Stimulated activated CD8-positive, alpha-beta memory T cell treated with anti-CD3 and anti-CD28 coated beads, Interleukin-4, amount 100 ng/mL, for 48 hours (primary cell): ENCODE measurements around the gene SPOCK1.

ENCODE experiments used
- DNase-seq: peaks from one replicate; pipeline ENCODE4 v3.0.0-alpha.2; 2020

Gene SPOCK1

DNA sequence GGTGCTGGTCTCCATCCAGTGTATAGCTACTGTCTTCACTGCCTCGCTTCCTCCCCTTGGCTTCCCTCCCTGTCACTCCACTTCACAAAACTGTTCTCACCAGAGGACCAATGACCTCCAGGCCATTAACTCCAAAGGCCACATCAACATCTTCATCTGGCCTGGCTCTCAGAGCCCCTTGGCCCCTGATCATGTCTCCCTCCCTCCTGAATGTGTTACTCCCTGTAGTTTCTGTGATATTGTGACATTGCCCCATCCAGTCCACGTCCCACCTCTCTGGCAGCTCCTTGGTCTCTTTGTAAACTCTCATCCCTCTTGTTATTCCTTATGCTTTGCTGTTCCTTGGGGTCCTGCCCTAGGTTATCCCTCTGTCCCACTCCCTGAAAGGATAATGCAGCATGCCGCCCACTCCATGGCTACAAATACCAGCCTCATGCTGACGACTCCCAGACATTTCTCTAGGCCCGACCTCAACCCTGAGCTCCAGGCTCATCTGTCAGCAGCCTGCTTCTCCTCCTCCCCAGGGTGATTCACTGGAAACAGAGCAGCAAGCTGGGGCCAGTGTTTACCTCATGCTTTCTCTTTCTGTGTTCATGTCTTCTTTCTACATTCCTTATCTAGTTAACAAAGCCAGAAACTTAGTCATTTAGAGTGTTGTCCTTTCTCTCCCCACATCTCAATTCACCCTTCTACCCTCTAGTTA, 312.2 kb downstream of the SPOCK1 start:
- DNase-seq: no peak

DNA sequence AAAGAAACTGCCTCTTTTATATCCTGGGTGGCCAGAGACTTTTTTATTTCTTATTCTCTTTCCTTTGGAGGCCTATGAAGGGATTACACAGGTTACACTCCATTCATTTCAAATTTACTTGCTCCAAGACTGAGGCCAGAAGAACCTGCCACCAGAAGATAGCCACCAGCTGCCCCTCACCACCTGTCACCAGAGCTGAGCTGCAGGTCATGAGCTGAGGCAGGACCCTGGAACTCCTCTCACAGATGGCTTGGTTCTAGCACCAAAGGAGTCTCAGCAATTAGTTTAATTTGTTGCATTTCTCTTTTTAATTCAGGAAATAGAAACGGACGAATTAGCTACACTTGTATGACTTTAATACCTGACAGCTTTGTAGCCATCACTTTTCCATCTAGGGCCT, 313.9 kb downstream of the SPOCK1 start:
- no peak for DNase-seq

DNA sequence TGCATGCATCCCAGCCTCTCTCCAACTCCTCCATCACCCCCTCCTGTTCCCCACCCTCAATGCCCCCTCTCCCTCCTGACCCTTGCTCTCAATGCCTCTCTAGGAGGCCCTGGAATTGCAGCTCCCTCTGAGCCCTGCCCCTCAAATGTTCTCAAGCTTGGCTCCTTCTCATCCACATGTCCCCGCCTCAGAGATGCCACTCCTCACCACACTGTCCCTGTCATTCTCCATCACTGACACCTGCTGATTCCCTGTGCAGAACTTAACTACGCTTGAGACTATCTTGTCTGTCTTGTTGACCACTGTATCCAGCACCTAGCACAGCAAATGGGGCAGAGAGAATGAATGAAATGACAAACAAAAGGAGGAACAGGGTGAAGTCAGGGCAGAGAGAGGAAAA, 314.4 kb downstream of the SPOCK1 start:
- DNase-seq: no peak

DNA sequence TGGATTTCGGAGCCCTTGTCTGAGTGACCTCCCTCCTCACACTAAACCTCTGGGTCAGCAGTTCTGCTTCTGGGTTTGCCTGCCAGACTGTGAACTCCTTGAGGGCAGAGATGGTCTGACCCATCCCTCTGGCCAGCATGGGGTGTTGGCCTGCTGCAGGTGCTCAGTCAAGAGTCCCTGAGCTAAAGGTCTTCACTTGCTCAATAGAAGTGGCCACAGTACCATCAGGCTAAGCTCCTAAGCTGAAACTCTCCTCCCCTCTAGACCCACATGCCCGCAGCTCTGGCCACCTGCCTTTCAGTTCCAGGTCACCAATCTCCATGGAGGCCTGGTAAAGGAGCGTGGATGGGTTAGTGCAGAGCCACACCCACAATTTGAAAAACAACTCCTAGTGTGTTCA, 316.6 kb downstream of the SPOCK1 start:
- no peak for DNase-seq

DNA sequence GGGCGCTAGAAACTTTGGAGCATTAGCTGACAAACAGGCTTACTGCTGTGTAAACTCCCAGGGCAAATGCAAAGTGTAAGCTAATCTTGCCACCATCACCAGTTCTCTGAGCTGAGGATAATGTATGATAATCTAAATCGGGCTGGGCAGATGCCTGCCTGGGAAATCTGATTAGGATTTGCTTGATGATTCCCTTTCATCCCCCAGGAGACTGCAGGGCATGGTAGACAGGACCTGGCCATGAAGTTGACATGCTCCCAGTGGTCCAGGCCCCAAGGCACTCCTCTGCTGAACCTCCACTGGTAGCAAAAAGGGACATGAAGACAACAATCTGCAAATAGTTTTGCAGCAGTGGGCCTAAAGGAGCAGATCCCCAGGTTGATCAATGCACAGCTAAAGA, 317.5 kb downstream of the SPOCK1 start:
- DNase-seq: no peak

DNA sequence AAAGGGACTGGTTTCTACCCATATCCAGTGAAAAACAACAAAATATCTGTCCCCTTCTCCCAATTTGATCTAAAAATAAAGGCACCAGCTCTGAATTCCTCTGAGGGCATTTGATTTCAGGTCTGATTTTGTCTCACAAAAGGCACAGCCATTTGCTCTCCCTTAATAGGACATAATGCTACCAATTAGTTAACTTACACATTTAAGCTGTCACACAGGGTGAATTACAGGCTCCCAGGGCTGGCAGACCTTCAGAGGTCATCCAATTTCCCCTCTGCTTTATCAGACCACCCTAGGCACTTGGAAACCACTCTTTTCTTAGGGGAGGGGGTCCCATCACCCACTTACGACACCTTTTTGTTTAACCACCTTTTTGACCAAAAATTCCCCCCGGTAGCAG, 319.9 kb downstream of the SPOCK1 start:
- no peak for DNase-seq

DNA sequence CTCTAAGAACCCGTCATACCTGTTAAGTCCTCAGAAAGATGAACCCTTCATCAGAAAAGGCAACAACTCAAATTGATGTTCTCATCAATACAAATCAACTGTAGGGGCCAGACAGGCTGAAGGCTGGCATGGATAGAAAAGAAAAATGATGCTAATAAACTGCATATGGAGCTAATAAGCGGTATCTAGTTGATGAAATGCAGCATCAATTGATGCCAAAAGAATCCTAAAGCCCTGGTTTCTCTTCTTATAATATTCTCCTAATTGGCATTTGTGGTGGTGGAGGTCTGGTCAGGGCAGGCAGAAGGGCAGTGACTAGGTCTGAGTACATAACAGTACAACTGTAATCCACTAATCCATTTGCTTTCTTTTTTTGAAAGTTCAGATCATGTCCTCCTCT, 322.5 kb downstream of the SPOCK1 start:
- DNase-seq: no peak

DNA sequence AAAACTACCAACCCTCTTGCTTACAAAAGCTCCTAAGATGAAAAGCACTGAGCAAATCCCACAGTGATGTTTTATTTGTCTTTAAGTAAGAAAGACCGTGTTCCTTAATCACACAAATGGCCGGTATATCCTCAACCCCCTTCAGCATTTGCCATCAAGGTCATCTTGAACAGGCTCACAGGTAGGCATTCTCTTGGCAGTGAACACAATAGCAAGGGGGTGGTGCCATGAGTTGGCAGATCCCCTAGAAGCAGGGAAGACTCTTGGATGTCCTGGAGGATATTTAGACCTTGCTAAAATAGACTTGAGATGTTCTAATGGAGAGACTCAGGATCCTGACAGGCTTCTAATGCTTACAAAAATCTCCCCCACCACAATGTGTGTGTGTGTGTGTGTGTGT, 323.0 kb downstream of the SPOCK1 start:
- no peak for DNase-seq

DNA sequence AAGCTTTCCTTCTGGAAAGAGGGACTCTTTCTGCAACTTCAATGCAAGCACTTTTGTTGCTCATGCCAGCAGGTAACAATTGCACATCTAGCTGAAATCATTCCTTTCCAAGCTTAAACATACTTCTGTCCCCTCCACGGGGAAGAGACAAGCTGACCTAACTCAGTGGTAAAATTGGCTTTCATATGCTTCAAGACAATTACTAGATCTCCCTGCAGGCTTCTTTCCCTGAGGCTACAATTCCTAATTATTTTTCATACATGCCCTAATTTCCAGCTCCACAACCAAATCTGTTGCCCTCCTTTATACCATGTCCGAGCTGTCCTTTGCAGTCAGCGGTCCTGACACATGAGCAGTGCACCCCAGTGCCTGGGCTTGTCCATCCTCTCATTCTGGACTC, 324.9 kb downstream of the SPOCK1 start:
- DNase-seq: no peak

DNA sequence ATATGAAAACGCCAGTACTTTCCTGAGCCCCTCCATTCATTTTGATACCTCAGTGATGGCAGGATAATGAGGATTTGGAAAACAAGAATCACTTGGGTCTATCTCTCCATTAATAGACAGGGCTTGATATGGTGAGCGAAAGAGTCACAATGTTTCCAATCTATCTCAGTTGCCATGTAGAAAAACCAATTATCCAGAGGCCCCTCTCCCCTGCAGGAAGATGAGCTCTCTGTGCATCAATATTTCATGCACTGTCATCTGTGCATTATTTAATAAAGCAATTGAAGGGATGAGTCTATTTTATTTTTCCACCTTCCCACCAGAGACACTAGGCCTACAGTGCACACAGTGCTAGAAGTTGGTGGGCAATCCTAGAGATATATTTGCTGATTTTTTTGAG, 326.9 kb downstream of the SPOCK1 start:
- no peak for DNase-seq

DNA sequence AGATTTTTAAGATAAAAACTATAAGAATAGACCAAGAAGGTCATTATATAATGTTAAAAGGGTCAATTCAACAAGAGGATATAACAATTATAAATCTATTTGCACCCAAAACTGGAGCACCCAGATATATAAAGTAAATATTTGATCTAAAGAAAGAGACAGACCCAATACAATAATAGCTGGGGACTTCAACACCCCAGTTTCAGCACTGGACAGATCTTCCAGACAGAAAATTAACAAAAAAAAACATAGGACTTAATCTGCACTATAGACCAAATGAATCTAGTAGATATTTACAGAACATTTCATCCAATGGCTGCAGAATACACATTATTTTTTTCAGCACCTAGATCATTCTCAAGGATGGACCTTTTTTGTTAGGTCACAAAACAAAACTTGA, 331.9 kb downstream of the SPOCK1 start:
- DNase-seq: no peak

DNA sequence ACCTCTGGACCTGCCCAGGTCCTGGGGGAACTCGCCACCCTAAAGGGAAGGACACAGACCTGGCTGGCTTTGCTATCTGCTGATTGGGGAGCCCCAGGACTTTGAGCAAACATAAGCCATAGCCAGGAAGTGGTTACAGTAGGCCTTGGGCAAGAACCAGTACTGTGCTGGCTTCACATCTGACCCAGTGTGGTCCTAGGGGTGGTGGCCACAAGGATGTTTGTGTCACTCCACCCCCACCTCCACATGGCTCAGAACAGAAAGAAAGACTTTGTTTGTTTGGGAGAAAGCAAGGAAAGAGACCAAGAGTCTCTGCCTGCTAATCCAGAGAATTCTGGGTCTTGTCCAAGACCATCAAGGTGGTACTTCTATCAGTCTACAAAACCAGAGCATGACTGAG, 334.2 kb downstream of the SPOCK1 start:
- DNase-seq: no peak

DNA sequence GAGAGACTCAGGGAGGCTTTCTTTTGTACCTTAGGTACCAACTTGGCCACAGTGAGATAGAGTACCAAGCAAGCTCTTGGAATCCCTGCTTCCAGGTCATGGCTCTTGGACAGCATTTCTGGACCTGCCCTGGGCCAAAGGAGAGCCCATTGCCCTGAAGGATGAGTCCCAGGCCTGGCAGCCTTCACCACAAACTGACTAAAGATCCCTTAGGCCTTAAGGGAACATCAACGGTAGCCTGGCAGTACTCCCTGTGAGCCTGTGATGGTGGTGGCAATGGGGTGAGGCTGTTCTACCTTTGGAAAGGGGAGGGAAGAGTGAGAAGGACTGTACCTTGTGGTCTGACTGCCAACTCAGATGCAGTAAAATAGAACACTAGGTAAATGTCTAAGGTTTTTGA, 334.6 kb downstream of the SPOCK1 start:
- DNase-seq: no peak

DNA sequence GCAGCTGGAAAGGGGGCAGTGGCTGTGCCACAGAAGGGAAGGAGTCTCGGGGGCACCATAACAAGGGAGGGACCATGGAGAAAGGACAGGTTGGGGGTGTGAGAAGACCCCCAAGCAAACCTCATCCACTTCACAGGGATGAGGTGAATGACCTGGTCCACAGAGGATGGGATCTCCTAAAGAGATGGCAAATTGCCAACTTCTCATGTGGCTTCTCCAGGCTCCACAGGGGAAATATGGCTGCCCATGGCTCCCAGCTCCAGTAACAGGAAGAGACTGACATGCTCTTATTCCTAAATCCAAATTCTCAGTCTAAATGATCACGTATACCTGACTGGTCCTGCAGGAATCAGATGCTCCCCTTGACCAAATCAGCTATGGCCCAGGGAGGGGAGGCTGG, 340.4 kb downstream of the SPOCK1 start:
- DNase-seq: no peak

DNA sequence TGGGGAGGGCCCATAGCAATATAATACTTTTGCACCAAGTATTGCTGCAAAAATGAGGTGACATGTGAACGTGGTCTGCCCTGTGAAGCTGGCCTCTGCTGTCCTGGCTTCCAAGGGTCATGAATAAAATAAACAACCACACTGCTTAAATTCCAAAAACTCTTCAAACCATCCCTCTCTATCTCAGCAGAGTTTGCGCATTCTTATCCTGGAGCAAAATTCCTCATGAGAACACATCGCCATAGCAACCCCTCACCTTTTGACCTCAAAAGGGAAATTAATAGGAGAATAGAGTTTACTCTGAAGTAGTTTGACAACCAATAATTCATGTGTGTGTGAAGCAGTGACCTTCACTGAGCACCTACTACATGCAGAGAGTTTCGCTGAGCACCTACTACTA, 342.9 kb downstream of the SPOCK1 start:
- no peak for DNase-seq

DNA sequence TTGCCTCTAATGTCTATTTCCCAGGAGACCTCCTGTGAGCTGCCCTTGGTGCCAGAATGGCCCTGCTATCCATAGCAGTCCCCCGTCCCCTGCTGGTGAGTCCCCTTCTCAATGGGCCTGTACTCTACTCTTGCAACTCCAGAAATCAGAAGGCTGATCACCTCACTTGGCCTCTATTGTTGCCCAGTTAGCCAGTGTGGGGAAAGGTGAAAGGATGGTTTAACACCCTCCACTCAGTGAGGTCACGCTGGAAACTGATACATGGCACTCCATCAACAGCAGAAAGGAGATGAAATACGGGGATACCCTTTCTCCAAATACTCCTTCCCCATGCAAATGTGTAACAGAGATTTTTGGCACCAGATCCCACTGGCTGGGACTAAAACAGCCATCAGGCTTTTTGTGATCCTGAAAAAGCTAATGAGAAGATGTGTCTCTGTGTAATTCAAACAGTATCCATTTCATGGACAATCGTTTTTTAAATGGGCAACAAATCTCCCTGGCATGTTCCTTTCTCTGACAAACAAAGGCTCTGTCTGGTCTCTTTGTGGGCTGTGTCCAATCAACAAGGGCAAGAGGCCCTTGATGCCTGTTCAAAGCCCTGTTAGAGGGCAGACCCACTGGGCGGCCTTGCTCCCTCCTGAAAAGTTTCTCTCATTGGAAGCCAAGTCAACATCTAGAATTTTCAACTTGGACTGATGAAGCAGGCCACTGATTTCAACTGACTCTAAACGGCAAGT, 343.7 kb downstream of the SPOCK1 start:
- DNase-seq: no peak

DNA sequence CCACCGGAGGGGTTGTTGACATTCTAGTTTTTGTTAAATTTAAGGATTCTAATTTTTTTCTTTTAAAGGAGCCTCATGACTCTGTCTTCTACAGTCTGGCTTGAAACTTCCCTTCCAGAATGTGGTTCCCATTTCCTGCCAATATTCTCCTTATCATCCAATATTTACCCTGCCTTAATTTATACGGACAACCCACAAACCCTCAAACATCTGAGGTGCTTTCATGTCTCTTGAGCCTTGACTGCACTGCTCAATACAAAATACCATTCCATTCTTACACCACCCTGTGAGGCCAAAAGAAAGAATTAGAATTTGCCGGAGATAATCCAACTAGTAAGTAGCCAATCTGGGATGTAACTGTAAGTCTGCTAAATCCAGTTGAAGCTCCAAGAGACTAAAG, 346.5 kb downstream of the SPOCK1 start:
- no peak for DNase-seq

DNA sequence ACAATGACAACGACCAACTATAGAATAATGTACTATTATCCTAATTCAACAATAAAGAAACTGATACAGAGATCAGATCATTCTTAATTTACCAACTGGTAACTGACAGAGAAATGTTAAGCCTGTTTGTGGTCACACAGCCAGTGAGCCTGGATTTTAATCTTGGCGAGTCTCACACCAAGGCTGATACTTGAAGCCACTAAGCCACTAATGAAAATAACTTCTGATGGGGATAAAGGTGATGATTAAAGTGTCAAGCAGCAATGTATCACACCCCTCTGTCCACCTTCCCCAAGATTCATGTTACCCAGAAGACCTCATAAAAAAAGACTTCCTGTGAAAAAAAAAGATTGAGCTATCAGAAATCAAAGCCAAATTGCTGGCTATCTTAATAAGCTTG, 350.5 kb downstream of the SPOCK1 start:
- no peak for DNase-seq

DNA sequence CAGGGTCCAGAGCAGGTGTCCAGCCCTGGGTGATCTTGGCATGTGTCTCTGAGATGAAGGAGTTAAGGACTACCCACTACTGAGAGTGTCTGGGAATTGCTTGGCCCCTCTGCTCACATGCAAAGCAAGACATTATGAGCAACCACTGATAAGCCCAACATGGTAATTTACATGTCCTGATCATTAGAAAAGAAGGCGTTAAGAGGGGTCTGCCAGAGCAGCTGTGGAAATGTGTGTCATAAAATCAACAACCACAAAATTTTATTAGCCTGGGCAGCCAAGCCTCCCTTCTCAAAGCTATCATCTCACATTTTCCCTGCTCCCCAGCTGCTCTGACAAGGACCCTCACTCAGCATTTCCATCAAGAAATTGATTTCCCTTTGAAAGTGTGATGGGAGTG, 351.0 kb downstream of the SPOCK1 start:
- no peak for DNase-seq

DNA sequence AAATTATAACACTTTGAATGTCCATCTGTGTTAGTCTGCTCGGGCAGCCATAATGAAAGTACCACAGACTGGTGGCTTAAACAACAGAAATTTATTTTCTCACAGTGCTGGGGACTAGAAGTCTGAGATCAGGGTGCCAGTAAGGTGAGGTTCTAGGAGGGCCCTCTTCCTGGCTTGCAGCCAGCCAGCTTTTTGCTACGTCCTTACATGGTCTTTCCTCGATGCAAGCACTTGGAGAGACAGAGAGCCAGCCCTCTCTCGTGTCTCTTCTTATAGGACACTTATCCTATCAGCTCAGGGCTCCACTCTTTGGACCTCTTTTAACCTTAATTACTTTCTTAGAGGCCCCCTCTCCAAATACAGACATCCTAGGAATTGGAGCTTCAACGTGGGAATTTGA, 351.8 kb downstream of the SPOCK1 start:
- DNase-seq: no peak

DNA sequence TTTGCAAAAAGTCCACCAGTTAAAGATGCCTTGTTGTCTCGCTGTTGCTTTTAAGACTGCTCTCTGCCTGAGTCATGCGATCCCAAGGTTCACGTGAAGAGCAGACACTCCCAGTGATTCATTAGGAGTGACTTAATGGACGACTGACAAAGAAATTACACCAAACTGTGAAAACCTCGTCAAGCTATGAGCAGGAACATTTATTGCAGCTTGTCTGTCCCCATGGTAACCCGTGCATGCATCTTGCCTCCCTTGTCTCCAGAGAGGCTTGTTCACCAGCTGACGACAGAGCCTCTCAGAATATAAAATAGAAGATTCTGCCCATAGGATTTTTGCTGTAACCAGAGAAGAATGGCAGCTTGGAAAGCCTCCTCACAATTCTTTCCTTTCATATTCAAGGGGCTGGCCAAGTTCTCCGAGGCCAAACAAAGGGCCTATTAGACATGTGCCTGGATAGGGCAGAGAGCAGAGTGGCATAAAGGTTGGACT, 352.7 kb downstream of the SPOCK1 start:
- no peak for DNase-seq

DNA sequence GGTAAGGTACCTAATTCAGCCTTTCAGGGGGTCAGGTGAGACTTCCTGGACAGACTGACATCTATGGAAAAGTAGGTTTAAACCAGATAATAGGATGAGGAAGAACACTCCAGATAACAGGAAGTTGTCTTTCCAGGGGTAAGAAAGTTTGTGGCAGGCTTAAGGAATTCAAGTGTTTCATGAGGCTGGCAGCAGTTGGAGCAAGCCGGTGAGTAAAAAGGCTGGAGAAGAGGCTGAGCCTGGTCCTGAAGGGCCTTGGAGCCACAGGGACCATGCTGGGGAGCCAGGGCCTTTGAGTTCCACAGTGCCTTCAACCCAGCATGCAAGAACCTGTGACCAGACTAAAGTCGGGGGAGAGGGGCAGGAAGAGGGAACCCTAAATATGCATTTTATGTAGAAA, 353.4 kb downstream of the SPOCK1 start:
- DNase-seq: no peak

DNA sequence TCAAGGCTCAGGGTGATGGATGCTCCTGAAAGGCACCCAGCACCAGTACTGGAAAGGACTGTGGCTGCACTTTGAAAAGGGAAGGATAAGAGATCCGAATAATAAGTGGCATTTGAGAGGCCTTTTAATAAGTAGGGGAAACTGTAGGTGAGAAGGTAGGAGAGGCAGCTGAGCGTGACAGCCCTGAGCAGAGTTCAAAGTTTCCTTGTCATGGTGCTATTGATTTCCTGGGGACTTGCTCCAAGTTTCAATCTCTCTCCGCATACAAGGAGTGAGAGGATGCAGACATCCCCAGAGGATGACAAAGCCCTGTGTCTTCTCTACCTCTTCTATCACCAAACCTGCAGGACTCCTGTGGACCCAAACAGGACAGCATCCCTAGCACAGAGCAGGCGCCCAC, 354.5 kb downstream of the SPOCK1 start:
- DNase-seq: no peak

DNA sequence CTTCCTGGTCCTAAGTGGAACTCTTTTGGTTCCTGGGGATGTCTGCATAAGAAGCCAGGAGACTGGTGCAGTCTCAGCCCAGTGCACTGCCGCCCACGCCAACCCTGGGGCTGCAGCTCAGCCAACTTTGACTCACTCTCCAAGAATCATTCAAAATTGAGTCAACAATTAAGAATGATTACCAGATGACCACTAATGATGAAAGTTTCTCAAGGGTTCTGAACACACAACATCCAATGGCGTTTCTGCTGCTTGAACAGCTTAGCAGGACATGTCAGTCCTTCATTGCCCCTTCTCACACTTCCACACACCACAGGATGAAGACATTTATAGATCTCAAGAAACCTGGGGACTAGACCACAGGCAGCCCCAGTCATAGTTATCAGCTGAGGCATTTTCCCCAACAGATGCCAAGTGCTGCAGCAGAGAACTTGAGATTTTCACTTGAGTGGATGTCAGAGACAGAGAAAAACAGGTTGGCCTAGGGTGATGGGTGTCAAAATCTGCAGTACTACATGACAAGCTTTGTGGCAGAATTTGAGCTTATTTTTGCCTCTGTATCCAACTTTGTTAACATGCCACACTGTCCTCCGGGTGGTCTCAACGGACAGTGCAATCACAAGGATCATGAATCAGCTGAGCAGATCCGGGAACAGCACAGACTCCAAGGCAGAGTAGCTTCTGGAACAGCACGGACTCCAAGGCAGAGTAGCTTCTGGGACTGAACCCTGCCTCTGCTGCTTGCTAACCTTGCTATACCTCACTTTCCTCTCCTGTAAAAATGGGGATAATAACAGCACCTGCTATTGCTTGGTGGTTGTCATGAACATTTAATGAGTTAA, 356.1 kb downstream of the SPOCK1 start:
- DNase-seq: no peak
